GM12878 (cell line): Measurements from ENCODE around the gene MRPL37. TPM values are rescaled to one million over a fixed set of nuclear protein-coding genes. Genes with fewer than 3 reads are reported as not detected.

ENCODE experiments used
- ATAC-seq: fragments of 200-7000 bp; cut with Tn5 transposase; 3 replicates; pipeline ENCODE4 v1.9.1; 2020; ENCODE audit warnings: mild to moderate bottlenecking, moderate library complexity
- BruUV-seq: library from RNA; stranded (reverse); fragments of 400-500 nt; replicated peaks from 2 replicates; lab custom pipeline; 2021; lab: Mats Ljungman, UMichigan
- CTCF ChIA-PET: fragments of 300-600 bp; sonication (Branson Sonifier 250); formaldehyde crosslinking; extraction: SDS; loops from one replicate; lab custom pipeline; 2021; ENCODE audit warnings: inconsistent platforms; lab: Yijun Ruan, JAX
- POLR2A ChIA-PET: fragments of 350-600 bp; formaldehyde crosslinking; extraction: SDS; loops from one replicate; lab custom pipeline; 2021; ENCODE audit warnings: inconsistent platforms; lab: Charles Lee
- RAD21 ChIA-PET: fragments of 300-600 bp; sonication (Branson Sonifier 250); formaldehyde crosslinking; loops from one replicate; lab custom pipeline; 2023; ENCODE audit warnings: antibody characterized with exemption; ENCODE audit not compliant: unreplicated experiment; lab: Charles Lee
- SMC1A ChIA-PET: fragments of 300-600 bp; sonication (Branson Sonifier 250); formaldehyde crosslinking; loops from one replicate; lab custom pipeline; 2023; ENCODE audit not compliant: unreplicated experiment, uncharacterized antibody; lab: Charles Lee
- DNase-seq: peaks from one replicate; pipeline ENCODE4 v3.0.0-alpha.2; 2011; ENCODE audit warnings: low read depth, low spot score
- FAIRE-seq: peaks from 3 replicates; lab custom pipeline; 2011; peaks lifted over from hg19 to GRCh38; lab: Jason Lieb, UNC
- H2AFZ ChIP-seq: 2 replicates; pipeline ENCODE4 v1.6.0; 2011; ENCODE audit warnings: low read depth, low read length, control low read depth; ENCODE audit not compliant: control insufficient read depth
- H3K27ac ChIP-seq: 2 replicates; pipeline ENCODE4 v1.5.1; 2011; ENCODE audit warnings: control low read depth; ENCODE audit not compliant: control insufficient read depth, insufficient read depth
- H3K27me3 ChIP-seq, 2 experiments: replicated peaks in 1 of 2; 2 replicates each; pipeline versions ENCODE4 v1.6.0 to v1.6.1; 2011; ENCODE audit warnings: low read length in 1 of 2; ENCODE audit not compliant: control insufficient read depth in 2 of 2, insufficient read depth in 2 of 2
- H3K36me3 ChIP-seq, 2 experiments: 2 replicates each; pipeline ENCODE4 v1.5.1; 2011; ENCODE audit warnings: low read length in 1 of 2; ENCODE audit not compliant: control insufficient read depth in 2 of 2, insufficient read depth in 2 of 2
- H3K4me1 ChIP-seq: 2 replicates; pipeline ENCODE4 v1.6.1; 2011; ENCODE audit warnings: mild to moderate bottlenecking, low read length, moderate library complexity, mixed read lengths; ENCODE audit not compliant: control insufficient read depth, insufficient read depth
- H3K4me2 ChIP-seq: 2 replicates; pipeline ENCODE4 v1.6.0; 2011; ENCODE audit warnings: control low read depth; ENCODE audit not compliant: control insufficient read depth, insufficient read depth
- H3K4me3 ChIP-seq: fragments of 200-600 bp; sonication (generic); 2 replicates; pipeline ENCODE4 v1.5.1; 2016
- H3K79me2 ChIP-seq: 2 replicates; pipeline ENCODE4 v1.6.0; 2011; ENCODE audit warnings: low read length; ENCODE audit not compliant: control insufficient read depth, insufficient read depth
- H3K9ac ChIP-seq: 2 replicates; pipeline ENCODE4 v1.8.0; 2011; ENCODE audit warnings: low read length, control low read depth, mixed read lengths; ENCODE audit not compliant: control insufficient read depth, insufficient read depth
- H3K9me3 ChIP-seq: replicated peaks from 3 replicates; pipeline ENCODE4 v1.5.1; 2011; ENCODE audit warnings: mild to moderate bottlenecking, low read length; ENCODE audit not compliant: control insufficient read depth, insufficient read depth
- H4K20me1 ChIP-seq: 2 replicates; pipeline ENCODE4 v1.6.0; 2011; ENCODE audit not compliant: control insufficient read depth, insufficient read depth
- CTCF ChIP-seq, 3 experiments: IDR thresholded peaks in 2 of 3; conservative IDR thresholded peaks in 1 of 3; 2 replicates each; pipeline ENCODE4 v1.5.1; 2011; ENCODE audit warnings: low read depth in 3 of 3, low read length in 3 of 3, mild to moderate bottlenecking in 3 of 3, control low read depth in 2 of 3, moderate library complexity in 2 of 3, inconsistent platforms in 1 of 3, mixed read lengths in 1 of 3; ENCODE audit not compliant: control insufficient read depth in 2 of 3, insufficient read depth in 1 of 3; ENCODE audit errors: extremely low read depth in 1 of 3
- JUNB ChIP-seq: IDR thresholded peaks from 2 replicates; pipeline ENCODE4 v1.6.1; 2016; ENCODE audit warnings: antibody characterized with exemption, mild to moderate bottlenecking
- RFX5 ChIP-seq: IDR thresholded peaks from 2 replicates; pipeline ENCODE4 v1.6.1; 2011; ENCODE audit warnings: low read depth, low read length, improper control_type of control experiment
- SIX5 ChIP-seq: IDR thresholded peaks from 2 replicates; pipeline ENCODE4 v1.6.1; 2011; ENCODE audit warnings: mild to moderate bottlenecking, low read depth, low read length, moderate library complexity; ENCODE audit not compliant: severe bottlenecking
- SMARCA5 ChIP-seq: fragments of 450-650 bp; IDR thresholded peaks from 2 replicates; pipeline ENCODE4 v1.6.1; 2017; ENCODE audit warnings: mild to moderate bottlenecking
- STAT1 ChIP-seq: fragments of 450-650 bp; conservative IDR thresholded peaks from 2 replicates; pipeline ENCODE4 v1.6.1; 2014; ENCODE audit warnings: antibody characterized with exemption, mild to moderate bottlenecking
- WGBS: methylation state at CpG from one replicate; pipeline ENCODE4 v1.1.6; 2016; ENCODE audit warnings: low lambda C conversion rate; ENCODE audit not compliant: insufficient replicate concordance, insufficient coverage; ENCODE audit errors: missing lambda C conversion rate; 5-methylcytosine and 5-hydroxymethylcytosine counted together
- in situ Hi-C: fragments of 300-500 bp; cut with MboI; formaldehyde crosslinking; loops from 9 replicates; pipeline ENCODE4 v1.14.3; 2018; ENCODE audit warnings: mixed read lengths
- intact Hi-C: fragments of 100-400 bp; cut with micrococcal nuclease; formaldehyde crosslinking; loops from one replicate; pipeline ENCODE4 v1.14.2; 2022; ENCODE audit not compliant: unreplicated experiment
- polyA plus RNA-seq, 11 experiments: library from polyadenylated mRNA; depleted of rRNA in 4 of 11; unstranded in 6 of 11; stranded (reverse) in 5 of 11; fragments of >200 nt; fragmentation: Nextera tagmentation in 4 of 11; fragmentation: Illumina TruSeq in 1 of 11; extraction: Ambion mirVana in 4 of 11; extraction: Trizol in 1 of 11; gene quantifications; 1 replicate in 1 of 11; 2 replicates in 10 of 11; pipeline versions ENCODE4 v1.2.1 to v1.2.3, GENCODE V29; 2011 to 2016; ENCODE audit warnings: inconsistent platforms in 2 of 11, missing spikeins in 2 of 11, low read depth in 1 of 11
- total RNA-seq, 4 experiments: library from RNA; depleted of rRNA in 3 of 4; stranded (reverse); fragments of >200 nt in 3 of 4; fragmentation: Illumina TruSeq in 1 of 4; extraction: Trizol in 1 of 4; gene quantifications; 2 replicates each; pipeline versions ENCODE4 v1.2.1 to v1.2.3, GENCODE V29; 2013 to 2021

MRPL37 gene
- total and polyA plus RNA-seq, 10 of the 15 experiments (the other 5 are each of a cell fraction or from before 2014, with no cell fraction given), result 41.4 to 217 (median 159) TPM

- TF ChIP-seq SIX5, result no peak
- no peak for TF ChIP-seq JUNB
Observed at GRCh38 chr1:54253480-54253879, 53.5 kb downstream of the MRPL37 start (continued).

GRCh38 chr1:54254055-54254454 is 54.1 kb downstream of the MRPL37 start:
- ATAC-seq (no peak), DNase-seq (no peak), FAIRE-seq (no peak)
- in situ Hi-C loops (no loop called here), intact Hi-C loops (no loop called here)
- H2AFZ ChIP-seq, result no peak overlapping the region
- 67% methylated on average over 10 of the region's 10 CpGs for WGBS
- no peaks in the 10 kb centered on the region for H3K27me3 ChIP-seq
- TF ChIP-seq SMARCA5, result no peak
- TF ChIP-seq STAT1, result no peak
- TF ChIP-seq CTCF (IDR thresholded peaks at IDR 0.05 in 2 of 3, conservative IDR thresholded peaks at IDR 0.05 in 1 of 3; ENCODE audit: control insufficient read depth in 2 of 3, extremely low read depth in 1 of 3, insufficient read depth in 1 of 3, low read depth in 3 of 3, low read length in 3 of 3), result no peak
- no peak for TF ChIP-seq RFX5
- peaks cover 0 to 7% of the 10 kb centered on the region in 2 experiments; a peak in 3 of 4 replicates for H3K36me3 ChIP-seq
- H3K4me1 ChIP-seq, result no peaks in the 10 kb centered on the region
- ChIA-PET POLR2A (no interaction called here), RAD21 (no interaction called here), CTCF (no interaction called here), SMC1A (no interaction called here)
- H4K20me1 ChIP-seq, result no peaks in the 10 kb centered on the region
- no peak overlapping the region for H3K4me2 ChIP-seq
- no TSS peak for BruUV-seq
- H3K9me3 ChIP-seq, result no peaks in the 10 kb centered on the region
- H3K27ac ChIP-seq, result no peak overlapping the region
- no peak overlapping the region for H3K4me3 ChIP-seq
- H3K9ac ChIP-seq, result no peak overlapping the region
- no peaks in the 10 kb centered on the region for H3K79me2 ChIP-seq
